ENCODE measurements around the gene C20orf96.
"Not testable (repeated sequence)": the region's sequence is repeated elsewhere in the genome, so short reads cannot be mapped to it uniquely, and the experiment has no call there.

C20orf96 gene

DNA sequence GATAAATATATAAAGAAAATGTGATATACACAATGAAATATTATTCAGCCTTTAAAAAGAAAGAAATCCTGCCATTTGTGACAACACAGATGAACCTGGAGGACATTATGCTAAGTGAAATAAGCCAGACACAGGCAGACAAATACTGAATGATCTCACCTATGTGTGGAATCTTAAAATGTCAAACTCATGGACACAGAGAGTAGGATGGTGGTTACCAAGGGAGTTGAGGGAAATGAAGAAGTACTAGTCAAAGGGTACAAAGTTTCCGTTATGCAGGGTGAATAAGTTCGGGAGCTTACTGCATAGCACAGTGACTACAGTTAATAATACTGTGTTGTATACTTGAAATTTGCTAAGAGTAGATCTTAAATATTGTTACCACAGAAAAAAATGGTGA lies 47.6 kb downstream of the C20orf96 start:
- TF ChIP-seq, protein P1, sequence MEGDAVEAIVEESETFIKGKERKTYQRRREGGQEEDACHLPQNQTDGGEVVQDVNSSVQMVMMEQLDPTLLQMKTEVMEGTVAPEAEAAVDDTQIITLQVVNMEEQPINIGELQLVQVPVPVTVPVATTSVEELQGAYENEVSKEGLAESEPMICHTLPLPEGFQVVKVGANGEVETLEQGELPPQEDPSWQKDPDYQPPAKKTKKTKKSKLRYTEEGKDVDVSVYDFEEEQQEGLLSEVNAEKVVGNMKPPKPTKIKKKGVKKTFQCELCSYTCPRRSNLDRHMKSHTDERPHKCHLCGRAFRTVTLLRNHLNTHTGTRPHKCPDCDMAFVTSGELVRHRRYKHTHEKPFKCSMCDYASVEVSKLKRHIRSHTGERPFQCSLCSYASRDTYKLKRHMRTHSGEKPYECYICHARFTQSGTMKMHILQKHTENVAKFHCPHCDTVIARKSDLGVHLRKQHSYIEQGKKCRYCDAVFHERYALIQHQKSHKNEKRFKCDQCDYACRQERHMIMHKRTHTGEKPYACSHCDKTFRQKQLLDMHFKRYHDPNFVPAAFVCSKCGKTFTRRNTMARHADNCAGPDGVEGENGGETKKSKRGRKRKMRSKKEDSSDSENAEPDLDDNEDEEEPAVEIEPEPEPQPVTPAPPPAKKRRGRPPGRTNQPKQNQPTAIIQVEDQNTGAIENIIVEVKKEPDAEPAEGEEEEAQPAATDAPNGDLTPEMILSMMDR (IDR thresholded peaks at IDR 0.05; ENCODE audit: insufficient read depth, low read length, missing control alignments): no peak
- DNase-seq (ENCODE audit: low read depth, low spot score): no peak
- H3K4me3 ChIP-seq (ENCODE audit: low read depth, low read length): no peak overlapping the region
- ChIA-PET CTCF (interaction anchor here (1.0 kb wide), 1 partner anchor 24 kb away, joined by 3 read pairs; no protein-coding TSS in a partner anchor), POLR2A (no interaction called here)

DNA sequence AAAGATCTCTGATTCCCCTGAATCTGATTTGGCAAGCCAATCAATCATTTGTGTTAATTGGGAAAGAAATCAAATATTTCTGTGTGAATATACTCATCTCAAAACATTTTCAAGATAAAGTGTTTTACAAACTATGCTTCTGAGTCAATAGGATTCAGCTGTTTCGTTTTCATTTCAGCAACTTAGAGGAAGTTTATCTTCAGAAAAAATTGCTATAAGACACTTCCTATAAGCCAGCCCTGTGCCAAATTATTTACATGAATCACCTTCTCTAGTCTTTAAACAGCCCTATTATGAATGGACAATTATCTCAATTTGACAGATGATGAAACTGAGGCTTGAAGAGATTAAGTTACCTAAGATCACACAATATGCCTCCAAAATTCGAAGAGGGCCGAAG lies 52.6 kb downstream of the C20orf96 start:
- POLR2A ChIA-PET: no interaction called here
- no peak overlapping the region for H3K4me3 ChIP-seq (ENCODE audit: low read depth, low read length)
- DNase-seq (ENCODE audit: low read depth, low spot score): no peak
- CTCF ChIA-PET: interaction anchor here (0.8 kb wide), 1 partner anchor 11 kb away, joined by 3 read pairs; the partner anchor contains the start of gene DEFB129
- TF ChIP-seq, protein P1 (IDR thresholded peaks at IDR 0.05; ENCODE audit: insufficient read depth, low read length, missing control alignments): no peak

DNA sequence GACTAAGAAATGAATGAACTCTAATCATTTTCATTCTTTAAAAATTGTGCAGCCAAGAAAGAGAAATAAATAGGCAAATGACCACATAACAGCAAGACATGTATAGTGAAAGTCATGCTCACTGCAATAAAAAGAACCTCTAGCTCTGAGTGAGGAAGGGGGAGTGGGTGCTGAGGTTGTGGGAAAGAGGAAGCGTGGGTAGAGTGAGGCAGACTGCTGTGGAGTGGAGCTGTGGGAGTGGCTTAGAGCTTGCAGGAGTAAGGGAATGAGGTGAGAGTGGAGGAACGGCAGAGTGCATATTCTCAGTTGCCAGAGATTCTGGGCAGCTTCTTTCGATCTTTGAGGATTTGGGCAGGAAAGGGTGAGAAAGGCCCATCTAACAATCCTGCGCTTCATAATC lies 53.1 kb downstream of the C20orf96 start:
- ChIA-PET CTCF (interaction anchor here (0.8 kb wide), 1 partner anchor 10 kb away, joined by 3 read pairs; the partner anchor contains the start of gene DEFB129), POLR2A (no interaction called here)
- no peak for DNase-seq (ENCODE audit: low read depth, low spot score)
- H3K4me3 ChIP-seq (ENCODE audit: low read depth, low read length): no peak overlapping the region
- TF ChIP-seq, protein P1 (IDR thresholded peaks at IDR 0.05; ENCODE audit: insufficient read depth, low read length, missing control alignments): no peak

DNA sequence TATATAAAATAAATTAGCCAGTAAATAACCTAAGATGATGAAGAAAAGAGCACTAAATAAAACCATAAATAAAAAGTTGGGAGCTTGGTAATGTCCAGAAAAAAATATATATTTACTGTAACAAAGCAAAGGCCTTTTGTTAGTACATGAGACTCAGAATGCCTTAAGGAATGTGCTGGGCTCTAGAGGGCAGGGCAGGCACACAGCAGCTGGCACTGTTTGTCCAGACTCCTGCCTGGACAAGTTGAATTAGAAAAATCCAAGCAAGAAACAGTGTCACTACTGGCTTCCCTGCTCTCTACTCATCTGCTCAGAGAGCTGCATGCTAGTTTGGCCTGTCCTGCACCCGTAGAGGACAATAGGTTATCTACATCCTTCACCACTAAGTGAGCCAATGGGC lies 54.7 kb downstream of the C20orf96 start:
- ChIA-PET POLR2A (no interaction called here), CTCF (no interaction called here)
- no peak for DNase-seq (ENCODE audit: low read depth, low spot score)
- no peak overlapping the region for H3K4me3 ChIP-seq (ENCODE audit: low read depth, low read length)
- TF ChIP-seq, protein P1 (IDR thresholded peaks at IDR 0.05; ENCODE audit: insufficient read depth, low read length, missing control alignments): no peak

DNA sequence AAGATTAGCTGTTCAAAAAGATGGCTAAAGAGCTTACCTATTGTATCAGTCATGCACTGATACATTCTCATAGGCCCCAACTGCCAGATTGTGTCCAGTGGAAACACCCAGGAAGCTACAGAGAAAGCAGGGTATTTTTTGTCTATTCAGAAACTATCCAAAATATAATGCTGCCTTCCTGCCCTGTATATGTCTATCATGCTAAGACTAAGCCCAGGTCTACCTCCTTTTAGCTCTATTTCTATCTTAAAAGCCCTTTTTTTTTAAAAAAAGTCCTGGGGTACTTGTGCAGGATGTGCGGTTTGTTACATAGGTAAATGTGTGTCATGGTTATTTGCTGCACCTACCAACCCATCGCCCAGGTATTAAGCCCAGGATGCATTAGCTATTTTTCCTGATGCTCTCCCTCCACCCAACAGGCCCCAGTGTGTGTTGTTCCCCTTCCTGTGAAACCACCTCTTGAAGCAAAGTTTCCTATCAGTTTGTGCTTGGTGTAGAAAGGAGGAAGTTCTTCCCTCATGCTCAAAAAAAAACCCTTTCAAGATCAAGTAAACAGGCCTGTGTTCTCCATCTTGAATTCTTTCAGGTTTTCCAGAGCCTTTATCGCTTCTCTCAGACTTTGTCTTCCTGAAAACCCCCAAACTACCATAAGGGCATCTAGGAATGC lies 63.0 kb downstream of the C20orf96 start:
- POLR2A ChIA-PET: no interaction called here
- TF ChIP-seq, protein P1 (IDR thresholded peaks at IDR 0.05; ENCODE audit: insufficient read depth, low read length, missing control alignments): no peak
- CTCF ChIA-PET: interaction anchor here (0.9 to 1.5 kb wide), 2 partner anchors 8 to 10 kb away, joined by 3 to 4 read pairs; no protein-coding TSS in a partner anchor
- DNase-seq (ENCODE audit: low read depth, low spot score): no peak
- no peak overlapping the region for H3K4me3 ChIP-seq (ENCODE audit: low read depth, low read length)

DNA sequence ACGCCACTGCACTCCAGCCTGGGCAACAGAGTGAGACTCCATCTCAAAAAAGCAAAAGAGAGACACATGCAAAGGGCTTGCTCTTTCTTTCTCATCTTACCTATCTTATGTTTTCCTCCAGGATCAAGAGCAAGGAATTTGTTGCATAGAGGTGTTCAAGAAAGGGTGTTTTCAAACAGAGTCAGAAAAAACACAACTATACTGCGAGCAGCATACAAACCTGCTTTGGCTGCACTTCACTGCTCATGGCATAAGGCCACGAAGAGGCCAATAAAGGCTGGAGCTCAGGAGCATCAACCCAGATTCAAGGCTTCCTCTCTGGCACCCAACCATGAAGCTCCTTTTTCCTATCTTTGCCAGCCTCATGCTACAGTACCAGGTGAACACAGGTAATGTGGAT lies 63.6 kb downstream of the C20orf96 start, which contains the start of gene DEFB129:
Gene DEFB129 (plus strand): TSS at position 301 of the 400 bp plus-strand sequence. CDS start 31 bp downstream, at position 332.
- ChIA-PET CTCF (interaction anchor here (0.9 to 3.3 kb wide), 2 partner anchors 11 to 40 kb away, joined by 3 to 8 read pairs; no protein-coding TSS in a partner anchor), POLR2A (no interaction called here)
- TF ChIP-seq, protein P1 (IDR thresholded peaks at IDR 0.05; ENCODE audit: insufficient read depth, low read length, missing control alignments): no peak

DNA sequence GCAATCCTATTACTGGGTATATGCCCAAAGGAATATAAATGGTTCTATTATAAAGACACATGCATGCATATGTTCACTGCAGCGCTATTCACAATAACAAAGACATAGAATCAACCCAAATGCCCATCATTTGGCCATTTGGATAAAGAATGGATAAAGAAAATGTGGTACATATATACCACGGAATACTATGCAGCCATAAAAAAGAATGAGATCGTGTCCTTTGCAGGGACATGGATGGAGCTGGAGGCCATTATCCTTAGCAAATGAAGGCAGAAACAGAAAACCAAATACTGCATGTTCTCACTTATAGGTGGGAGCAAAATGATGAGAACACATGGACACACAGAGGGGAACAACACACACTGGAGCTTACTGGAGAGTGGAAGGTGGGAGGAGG lies 64.7 kb downstream of the C20orf96 start:
- POLR2A ChIA-PET: not testable (repeated sequence)
- CTCF ChIA-PET: interaction anchor here (1.1 to 3.3 kb wide), 2 partner anchors 18 to 41 kb away, joined by 3 to 8 read pairs; no protein-coding TSS in a partner anchor

More for the DNA sequence above, 63.6 kb downstream of the C20orf96 start, which contains the start of gene DEFB129:
- DNase-seq (ENCODE audit: low read depth, low spot score): no peak
- no peak within 1 kb of the TSS for H3K4me3 ChIP-seq (ENCODE audit: low read depth, low read length)

More for the DNA sequence above, 64.7 kb downstream of the C20orf96 start:
- not testable (repeated sequence) for H3K4me3 ChIP-seq (ENCODE audit: low read depth, low read length); DNase-seq (ENCODE audit: low read depth, low spot score)
